NCI-H2196 treated with DMSO at 0.1 percent for 48 hours (cell line): ENCODE results near the gene CLBA1.

Experiments
- DNase-seq: peaks from one replicate; lab custom pipeline; 2025; ENCODE audit not compliant: unreplicated experiment; lab: John Stamatoyannopoulos, UW

The CLBA1 gene

GRCh38 chr14:105005329-105005928, 19.8 kb downstream of the CLBA1 start:
- no peak for DNase-seq

GRCh38 chr14:105005929-105006830, 20.6 kb downstream of the CLBA1 start:
- no peak for DNase-seq

DNA sequence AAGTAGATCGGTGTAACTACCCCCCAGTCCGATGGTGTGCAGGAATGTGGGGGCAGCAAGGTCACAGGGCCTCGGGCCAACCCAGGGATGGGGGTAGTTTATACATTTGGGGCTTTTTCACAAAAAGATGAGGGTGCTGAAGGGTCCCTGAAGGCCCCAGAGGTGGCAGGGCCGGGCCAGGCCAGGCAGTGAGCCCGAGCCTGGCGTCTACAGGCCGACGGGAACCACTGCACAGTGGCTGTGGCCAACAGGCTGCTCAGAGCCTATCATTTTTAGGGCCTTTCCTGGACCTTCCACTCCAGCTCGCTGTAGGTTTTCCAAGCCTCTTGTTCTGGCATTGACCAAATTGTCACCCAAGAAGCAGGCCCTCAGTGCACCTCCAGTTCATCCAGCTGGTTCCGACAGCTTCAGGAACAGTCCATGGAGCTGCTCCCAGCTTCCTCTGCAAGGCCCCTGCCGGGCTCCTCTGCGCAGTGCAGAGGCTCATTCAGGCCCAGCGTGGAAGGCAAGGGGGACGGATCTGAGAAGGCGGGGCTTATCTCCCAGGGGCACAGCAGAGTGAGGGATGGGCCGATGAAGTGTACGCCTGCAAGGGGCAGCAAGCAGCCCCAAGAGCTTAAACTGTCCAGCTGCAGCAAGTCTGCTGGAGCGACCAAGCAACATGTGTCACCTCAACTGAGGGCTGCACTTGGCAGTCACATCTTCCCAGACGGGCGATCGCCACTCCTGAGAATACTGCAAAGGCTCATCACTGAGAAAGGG, 21.4 kb downstream of the CLBA1 start:
- DNase-seq = no peak

DNA sequence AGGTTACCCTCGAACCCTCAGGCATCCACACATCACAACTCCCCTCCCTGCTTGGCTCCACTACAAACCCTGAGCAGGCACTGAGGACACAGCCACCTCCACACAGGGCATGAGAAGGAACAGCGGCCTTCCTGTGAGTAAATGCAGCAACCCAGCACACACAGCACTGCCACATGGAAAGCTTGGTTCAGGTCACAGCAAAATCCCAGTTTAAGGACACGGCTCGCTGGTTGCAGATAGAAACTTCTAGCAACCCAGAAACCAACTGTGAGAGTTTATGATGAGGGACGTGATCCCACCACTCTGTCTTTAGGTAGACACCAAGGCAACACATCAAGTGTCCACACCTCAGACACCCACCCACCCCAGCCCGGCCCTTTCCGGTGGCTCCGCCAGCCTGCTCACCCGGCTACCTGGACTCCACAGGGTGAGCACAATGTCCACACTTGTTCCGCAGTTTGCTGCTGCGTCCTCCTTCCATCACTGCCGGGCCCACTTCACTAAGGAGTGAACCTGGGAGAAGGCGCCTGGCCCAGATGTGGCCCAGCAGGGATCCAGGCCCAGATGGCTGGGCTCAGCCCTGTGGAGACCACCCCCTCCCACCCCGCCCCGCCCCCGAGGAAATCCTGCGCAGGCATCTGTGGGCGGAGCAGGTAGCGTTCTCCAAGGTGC, 22.1 kb downstream of the CLBA1 start:
- DNase-seq = no peak

- no peak for DNase-seq
Observed at GRCh38 chr14:105010106-105010505, 24.5 kb downstream of the CLBA1 start.

- no peak for DNase-seq
Observed at GRCh38 chr14:105010891-105011291, 25.3 kb downstream of the CLBA1 start.

DNA sequence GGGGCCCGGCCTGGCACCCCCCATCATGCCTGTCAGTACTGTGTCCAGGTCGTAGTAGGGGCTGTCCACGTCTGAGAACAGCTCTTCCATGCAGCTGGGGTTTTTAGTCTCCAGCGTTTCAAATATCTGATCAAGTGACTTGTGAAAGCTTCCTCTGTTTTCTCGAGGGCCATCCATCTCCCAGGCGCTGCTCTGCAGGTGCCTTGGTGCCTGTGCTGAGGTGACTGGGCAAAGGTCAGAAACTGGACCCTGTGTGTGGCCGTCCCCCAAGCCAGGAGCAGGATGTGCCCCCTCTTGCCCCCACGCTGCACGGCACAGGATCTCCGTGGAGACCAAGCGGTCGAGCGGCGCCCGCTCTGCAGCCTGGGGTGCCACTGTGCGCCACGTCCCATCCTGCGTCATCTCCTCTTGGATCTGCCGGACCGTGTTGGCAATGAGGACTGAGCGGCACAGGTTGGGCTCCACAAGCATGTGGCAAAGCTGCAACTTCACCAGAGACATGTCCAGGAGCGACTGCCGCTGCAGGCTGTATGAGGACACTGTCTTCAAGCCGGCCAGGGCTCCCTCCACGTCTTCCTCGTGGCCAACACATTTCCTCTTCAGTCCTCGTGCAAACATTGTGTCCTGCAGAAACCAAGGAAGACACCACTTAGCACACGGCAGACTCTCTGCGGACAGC, 25.9 kb downstream of the CLBA1 start:
- no peak for DNase-seq

DNA sequence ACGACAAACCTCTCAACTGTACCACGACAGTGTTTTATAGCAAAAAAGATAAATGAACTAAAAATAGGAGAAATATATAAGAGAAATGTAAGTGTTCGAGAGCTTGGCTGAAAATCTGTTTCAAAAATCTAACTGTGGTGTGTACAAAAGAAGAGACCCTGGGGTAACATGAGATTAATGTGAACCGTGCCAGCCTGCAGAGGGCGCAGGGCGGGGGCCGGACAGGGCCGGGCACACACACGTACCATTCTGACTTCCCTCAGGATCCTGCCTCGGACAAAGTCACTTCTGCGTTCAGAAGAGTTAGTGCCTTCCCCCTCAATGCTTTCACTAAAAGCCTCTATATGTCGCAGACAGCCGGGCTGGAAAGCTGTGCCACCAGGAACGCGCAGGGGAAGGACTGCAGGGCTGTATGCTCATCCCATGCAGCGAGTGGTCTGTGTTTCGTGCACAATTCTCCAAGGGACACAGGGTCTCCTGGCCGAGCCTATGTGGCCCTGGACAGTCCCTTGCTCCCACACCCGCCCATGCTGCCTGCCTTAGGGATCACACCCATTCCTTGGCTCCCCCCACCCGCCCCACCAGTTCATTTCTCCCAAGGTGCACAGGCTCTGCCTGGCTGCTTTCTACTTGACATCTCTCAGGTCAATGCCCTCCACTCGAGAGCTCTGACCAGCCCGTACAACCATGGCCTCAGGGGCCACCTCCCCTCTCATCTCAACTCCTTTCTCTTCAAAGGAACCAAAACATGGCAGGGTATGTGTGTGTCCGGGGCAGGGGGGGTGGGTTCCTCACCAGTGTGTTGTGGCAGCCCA, 26.8 kb downstream of the CLBA1 start:
- no peak for DNase-seq

DNA sequence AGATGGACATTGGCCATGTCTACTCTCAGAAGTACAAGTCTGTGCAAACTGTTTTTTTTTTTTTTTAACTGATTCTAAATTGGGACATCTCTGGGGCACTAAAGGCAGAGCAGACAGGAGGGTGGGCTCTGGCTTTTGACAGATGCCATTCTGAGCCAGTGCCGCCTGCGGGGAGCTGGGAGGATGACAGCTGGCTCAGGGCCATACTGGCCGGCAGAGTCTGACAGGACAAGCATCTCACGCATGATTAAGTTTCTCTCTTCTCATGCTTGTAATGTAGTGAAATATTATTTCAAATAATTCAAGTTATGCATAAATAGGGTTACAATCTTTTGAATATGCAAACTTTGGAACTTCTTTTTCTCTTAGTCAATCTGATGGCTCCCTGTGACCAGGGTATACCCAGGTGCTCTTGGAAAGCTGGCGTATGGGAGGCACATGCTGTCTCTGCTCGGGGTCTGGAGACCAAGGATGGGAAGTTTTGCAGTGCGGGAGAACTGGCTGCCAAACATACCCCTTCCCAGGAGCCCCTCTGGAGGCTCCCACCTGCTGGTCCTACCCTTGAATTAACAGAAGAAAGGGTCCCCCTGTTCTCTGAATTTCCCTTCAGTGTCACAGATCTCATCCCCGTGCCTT, 27.7 kb downstream of the CLBA1 start:
- DNase-seq = no peak

DNA sequence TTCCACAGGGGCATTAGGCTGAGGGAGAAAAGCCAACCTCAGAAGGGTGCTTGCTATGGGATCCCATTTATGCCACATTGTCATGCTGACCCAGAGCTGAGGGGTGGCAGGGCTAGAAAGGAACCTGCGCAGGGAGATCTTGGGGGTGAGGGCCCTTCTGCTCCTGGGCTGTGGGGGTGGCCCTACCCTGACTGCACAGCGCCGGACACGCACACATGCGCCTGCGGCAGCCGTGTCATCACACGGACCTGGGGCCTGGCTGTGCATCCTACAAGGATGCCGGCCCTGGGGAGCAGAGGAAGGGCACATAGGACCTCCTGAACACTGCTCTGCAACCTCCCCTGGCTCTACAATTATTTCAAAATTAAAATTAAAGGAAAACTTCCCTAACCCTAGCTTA, 28.4 kb downstream of the CLBA1 start:
- no peak for DNase-seq

DNA sequence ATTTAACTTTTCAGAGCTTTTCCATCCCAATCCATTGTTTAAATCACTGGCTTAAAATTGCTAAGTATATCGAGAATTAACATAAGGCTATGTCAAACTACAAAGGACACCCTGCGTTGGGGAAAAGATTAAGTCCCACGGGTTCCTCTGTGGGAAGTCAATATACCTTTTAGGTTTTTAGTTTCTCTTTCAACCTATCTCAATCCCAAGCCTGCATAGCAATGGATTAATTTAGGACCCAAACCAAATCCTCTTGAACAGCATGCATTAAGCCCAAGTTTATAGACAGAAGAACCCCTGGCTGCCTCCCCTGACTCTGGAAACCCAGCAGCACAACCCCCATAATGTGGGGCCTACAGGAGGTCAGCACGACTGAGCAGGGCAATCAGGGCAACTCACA, 29.0 kb downstream of the CLBA1 start:
- no peak for DNase-seq

DNA sequence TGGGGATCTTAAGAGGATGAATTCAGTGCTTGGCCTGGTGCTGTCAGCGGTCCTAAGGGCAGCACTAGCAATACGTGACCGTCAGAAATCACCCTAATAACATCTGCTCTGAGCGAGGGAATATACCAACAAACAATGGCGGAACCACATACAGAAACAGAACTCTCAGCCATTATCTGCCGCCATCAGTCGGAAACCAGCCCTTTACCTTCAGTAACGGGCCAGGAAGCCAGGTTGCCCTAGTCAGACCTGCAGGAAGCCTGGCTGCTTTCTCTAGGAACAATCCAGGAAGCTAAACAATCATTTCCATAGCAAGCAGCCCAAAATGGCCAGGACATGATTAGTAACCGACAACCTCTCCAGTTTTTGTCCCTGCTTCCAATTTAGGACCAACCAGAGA, 29.7 kb downstream of the CLBA1 start:
- DNase-seq = no peak

- no peak for DNase-seq
Observed at GRCh38 chr14:105015905-105016304, 30.3 kb downstream of the CLBA1 start.

DNA sequence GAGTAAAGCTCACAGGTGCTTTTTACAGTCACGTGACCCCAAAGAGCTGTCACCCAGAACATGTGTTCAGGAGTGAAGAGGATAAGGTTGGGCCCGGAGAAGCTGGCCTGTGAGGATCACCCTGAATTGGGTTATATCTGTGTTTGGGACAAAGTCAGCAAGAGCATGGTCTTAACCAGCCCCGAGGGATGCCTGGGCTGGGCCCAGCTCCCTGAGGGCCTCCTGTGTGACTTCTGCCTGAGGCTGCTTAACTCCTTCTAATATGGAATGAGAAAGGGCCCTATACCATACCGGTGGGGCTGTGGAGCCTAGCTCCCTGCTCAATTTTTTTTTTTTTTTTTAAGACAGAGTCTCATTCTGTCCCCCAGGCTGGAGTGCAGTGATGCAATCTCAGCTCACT, 32.8 kb downstream of the CLBA1 start:
- DNase-seq = no peak

DNA sequence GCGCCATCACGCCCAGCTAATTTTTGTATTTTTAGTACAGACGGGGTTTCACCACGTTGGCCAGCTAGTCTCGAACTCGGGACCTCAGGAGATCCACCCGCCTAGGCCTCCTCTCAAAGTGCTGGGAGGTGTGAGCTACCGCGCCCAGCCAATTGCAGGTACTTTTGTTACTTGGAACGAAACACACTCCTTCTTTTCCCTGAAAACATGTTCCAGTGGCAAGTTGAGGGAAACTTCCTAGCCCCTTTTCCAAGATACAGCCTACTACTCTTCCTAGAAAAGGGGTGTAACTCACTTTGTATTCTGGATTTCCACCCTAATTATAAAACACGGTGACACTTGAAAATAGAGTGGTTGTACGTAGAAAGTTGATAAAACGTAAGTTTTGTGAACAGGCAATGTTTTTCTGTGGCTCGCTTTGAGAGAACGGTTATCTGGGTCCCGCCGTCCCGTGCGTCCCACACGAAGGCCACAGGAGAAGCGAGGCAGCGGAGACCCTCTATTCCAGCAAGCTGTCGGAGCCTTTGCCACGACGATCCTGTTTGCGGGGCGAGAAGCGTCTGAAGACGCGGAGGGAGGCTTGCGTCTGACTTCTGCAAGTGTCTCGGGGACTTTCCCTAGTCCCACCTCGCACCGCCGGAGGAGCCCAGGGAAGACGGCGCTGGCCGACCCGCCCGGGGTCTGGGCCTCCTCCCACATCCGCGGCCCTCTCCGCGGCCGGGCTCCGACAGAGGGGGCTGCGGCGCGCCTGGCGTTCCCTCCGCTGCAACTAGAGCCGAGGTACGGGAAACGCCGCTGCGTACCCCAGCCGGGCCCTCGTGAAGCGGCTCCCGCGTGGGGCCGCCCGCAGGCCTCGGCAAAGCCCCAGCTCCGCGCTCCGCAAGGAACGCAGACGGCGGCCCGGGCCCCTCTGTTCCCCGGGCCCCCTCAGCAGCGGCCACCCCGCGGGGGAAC, 34.5 kb downstream of the CLBA1 start:
- DNase-seq = no peak

DNA sequence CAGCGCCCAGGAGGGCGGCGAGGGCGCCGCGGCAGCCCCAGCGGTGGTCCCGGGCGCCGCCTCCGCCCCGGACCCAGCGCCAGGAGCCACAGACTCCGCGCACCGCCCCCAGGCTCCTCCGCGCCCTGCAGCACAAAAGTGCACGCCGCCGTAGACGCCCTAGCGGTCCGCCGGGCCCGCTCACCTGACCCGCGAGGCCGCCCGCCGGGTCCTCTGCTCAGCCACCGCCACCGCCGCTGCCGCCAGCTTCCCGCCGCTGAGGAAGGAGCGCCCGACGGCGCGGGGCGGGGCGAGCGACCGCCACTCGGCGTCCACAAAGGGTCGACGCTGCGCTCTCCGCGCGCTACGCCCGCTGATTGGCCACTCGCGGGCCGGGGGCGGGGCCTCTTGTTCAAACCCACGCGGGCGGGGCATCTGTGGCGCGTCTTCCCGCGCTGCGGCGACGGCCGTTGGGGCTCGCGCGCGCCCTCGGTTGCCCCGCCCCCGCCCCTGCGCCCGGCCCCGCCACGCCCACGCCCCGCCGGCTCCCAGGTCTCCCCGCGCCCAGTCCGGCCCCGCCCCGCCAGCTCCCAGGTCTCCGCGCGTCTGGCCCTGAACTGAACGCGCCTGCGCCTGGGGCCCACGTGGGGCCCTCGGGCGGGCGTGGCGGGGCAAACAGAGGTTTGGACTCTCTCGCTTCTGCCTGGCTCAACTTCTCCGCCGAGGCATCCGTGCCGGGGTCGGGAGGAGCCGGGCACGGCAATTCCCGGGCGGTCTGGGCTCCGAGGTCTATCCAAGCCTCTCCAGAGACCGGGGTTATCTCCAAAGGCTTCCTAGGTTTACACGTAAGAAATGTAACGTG, 35.4 kb downstream of the CLBA1 start, which contains the start of gene CDCA4:
CDCA4 (minus strand) TSS at position 269 of the 841 bp plus-strand sequence. CDS start 9,154 bp downstream, outside the sequence.
- peak; percentile 65 for DNase-seq

DNA sequence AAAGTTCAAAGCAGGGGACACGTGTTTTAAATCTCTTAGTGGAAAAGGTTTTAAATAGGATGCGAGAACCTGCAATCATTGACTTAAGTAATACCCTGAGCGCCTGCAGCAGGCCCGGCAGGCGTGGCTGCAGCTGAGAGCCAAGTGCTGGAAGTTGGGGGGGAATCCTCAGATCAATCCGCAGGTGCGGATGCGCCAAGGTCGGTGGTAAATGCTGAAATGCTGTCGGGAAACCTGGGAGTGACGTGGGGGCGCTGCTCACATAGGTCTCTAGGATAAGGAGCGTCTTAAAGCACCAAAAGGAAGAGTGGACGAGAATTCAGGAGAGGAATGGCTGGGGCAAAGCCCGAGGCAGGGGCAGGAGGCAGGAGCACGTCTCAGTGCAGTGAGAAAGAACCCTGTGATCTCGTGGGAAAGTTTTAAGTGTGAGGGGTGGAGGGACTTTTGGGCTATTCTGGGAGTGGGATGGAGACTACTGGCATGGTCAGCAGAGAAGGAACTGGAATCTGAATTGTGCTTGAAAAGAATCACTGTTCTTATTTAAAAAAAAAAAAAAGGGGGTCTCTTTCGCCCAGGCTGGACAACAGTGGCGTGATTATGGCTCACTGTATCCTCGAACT, 36.2 kb downstream of the CLBA1 start:
- DNase-seq = no peak
